Measurements from ENCODE around the gene PROC.

The PROC gene

DNA sequence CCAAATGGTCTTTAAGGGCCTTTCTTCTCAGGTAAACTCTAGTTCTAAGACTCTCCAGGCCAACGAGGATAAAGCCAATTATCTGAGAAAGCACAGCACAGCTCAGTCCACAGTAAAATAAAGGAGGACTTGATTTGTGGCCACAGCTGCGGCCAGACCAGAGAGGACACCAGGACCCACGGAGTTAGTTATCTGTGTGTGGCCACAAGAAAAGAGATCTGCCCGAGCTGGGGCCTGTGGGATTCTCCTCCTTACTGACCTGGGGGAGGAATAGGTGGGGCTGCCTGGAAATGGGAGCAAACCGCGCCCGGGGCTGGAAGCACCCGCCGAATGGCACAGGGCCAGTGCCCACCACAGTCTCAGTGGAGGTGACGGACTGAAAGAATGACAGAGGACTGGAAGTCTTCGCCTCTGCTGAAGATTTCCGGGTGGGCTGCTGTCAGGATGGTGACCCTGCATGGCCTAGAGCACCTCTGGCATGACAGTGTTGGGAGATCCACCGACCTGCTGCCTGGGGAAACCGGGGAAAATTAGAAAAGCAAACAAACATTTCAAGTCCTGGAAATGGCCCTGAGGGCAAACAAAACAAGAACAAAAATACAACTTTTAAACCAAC, 13.3 kb downstream of the PROC start:
- TF ChIP-seq CTCF (IDR thresholded peaks at IDR 0.05; ENCODE audit: low read depth, low read length, missing control alignments) = no peak
- DNase-seq (ENCODE audit: low read depth) = no peak
- H3K4me3 ChIP-seq (ENCODE audit: low read depth, low read length) = no peak overlapping the region
- in situ Hi-C loops (cut with HindIII; ENCODE audit: low sequenced_read_pairs) = no loop called here

- no peak for TF ChIP-seq CTCF (IDR thresholded peaks at IDR 0.05; ENCODE audit: low read depth, low read length, missing control alignments)
- DNase-seq (ENCODE audit: low read depth) = no peak
- in situ Hi-C loops (cut with HindIII; ENCODE audit: low sequenced_read_pairs) = no loop called here
- H3K4me3 ChIP-seq (ENCODE audit: low read depth, low read length) = no peak overlapping the region
Observed at GRCh38 chr2:127434515-127434914, 16.3 kb downstream of the PROC start.

DNA sequence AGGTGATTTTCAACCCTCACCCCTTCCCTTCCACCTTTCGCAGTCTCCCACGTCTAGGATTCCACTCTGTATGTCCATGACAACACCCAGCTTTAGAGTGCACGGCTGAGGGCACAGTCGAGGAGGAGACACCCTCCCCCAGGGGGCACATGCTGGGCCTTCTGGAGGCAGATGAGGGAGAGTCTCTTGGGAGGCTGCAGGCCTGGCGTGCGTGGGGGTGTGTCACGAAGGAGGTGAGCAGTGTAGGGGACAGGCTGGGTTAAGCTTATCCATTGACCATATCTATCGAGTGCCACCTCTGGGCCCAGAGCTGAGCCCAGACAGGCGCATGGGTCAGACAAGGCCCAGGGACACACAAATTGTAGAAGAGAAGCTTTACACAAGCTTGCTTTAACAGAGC, 18.8 kb downstream of the PROC start:
- no peak for TF ChIP-seq CTCF (IDR thresholded peaks at IDR 0.05; ENCODE audit: low read depth, low read length, missing control alignments)
- no peak for DNase-seq (ENCODE audit: low read depth)
- in situ Hi-C loops (cut with HindIII; ENCODE audit: low sequenced_read_pairs) = no loop called here
- H3K4me3 ChIP-seq (ENCODE audit: low read depth, low read length) = no peak overlapping the region

GRCh38 chr2:127437781-127438726, 19.8 kb downstream of the PROC start:
- H3K4me3 ChIP-seq (ENCODE audit: low read depth, low read length) = no peak overlapping the region
- DNase-seq (ENCODE audit: low read depth) = no peak
- TF ChIP-seq CTCF (IDR thresholded peaks at IDR 0.05; ENCODE audit: low read depth, low read length, missing control alignments) = no peak
- in situ Hi-C loops (cut with HindIII; ENCODE audit: low sequenced_read_pairs) = no loop called here

DNA sequence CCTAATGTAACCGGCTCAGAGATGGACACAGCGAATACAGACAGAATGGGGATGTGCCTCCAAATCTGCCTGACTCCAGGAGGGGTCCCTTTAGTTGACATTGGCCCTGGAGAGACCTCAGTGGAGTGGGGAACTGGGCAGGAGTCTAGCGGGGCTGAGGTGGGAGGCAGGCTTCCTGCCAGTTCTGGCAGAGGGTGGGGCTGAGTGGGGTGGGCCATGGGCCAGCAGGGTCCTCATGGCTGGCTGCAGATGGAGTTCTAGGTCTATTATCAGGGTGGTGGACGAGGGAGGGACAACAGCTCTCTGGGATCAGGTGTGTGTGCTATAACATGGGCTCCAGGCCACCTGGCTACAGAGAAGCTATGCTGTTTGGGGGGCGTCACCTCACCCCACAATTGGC, 21.1 kb downstream of the PROC start:
- no peak for DNase-seq (ENCODE audit: low read depth)
- in situ Hi-C loops (cut with HindIII; ENCODE audit: low sequenced_read_pairs) = no loop called here
- H3K4me3 ChIP-seq (ENCODE audit: low read depth, low read length) = no peak overlapping the region
- no peak for TF ChIP-seq CTCF (IDR thresholded peaks at IDR 0.05; ENCODE audit: low read depth, low read length, missing control alignments)

- DNase-seq (ENCODE audit: low read depth) = no peak
- no peak for TF ChIP-seq CTCF (IDR thresholded peaks at IDR 0.05; ENCODE audit: low read depth, low read length, missing control alignments)
- no peak overlapping the region for H3K4me3 ChIP-seq (ENCODE audit: low read depth, low read length)
- in situ Hi-C loops (cut with HindIII; ENCODE audit: low sequenced_read_pairs) = no loop called here
Observed at GRCh38 chr2:127448526-127448925, 30.3 kb downstream of the PROC start.

All from astrocyte of the cerebellum (primary cell).